ENCODE data around the gene MAP4K4. TPM values are rescaled to one million over a fixed set of nuclear protein-coding genes. Genes with fewer than 3 reads are reported as not detected.

MAP4K4 gene
- total RNA-seq, 2 experiments from 2014 or later = 67.2 to 181 TPM

DNA sequence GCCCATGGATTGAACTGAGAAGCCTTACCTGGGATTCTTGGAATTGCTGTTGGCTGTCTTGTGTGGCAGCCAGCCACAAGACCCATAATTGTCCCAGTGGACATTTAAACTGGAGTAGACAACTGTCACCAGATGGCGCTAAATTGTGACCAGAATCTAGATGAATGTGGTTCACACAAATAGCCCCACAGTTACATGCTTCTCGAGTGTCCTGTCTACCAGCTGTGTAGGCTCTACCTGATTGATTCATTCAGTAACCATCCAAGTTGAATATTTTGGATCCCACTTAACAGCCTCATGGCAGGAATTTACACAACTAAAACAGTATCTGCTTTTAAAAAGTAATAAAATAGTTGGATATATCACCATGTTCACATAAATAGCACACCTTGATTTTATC, 73.2 kb downstream of the MAP4K4 start:
- Histone ChIP-seq H3K4me2 (ENCODE audit: low read length) (no peak overlapping the region), H3K9me3 (ENCODE audit: low read length) (no peaks in the 10 kb centered on the region), H2AFZ (ENCODE audit: low read length) (no peak overlapping the region), H3K79me2 (ENCODE audit: insufficient read depth, low read depth, low read length) (peaks cover 100% of the 10 kb centered on the region), H3K4me1 (ENCODE audit: insufficient read depth, low read length, poor library complexity, severe bottlenecking) (peaks cover 53% of the 10 kb centered on the region), H3K36me3 (ENCODE audit: insufficient read depth, low read length) (no peaks in the 10 kb centered on the region), H4K20me1 (ENCODE audit: insufficient read depth, low read length) (peaks cover 52% of the 10 kb centered on the region), H3K4me3 (ENCODE audit: low read depth, low read length, poor library complexity, severe bottlenecking) (no peak overlapping the region), H3K9me2 (ENCODE audit: insufficient read depth, low read length) (no peaks in the 10 kb centered on the region), H3K27ac (ENCODE audit: low read depth, low read length, poor library complexity, severe bottlenecking) (no peak overlapping the region)
- ChIA-PET POLR2A (interaction anchor here (0.5 to 1.5 kb wide), 3 partner anchors 9 to 71 kb away, joined by 3 to 10 read pairs (median 4); no protein-coding TSS in a partner anchor), CTCF (ENCODE audit: unreplicated experiment) (no interaction called here)
- intact Hi-C loops (cut with micrococcal nuclease; ENCODE audit: unreplicated experiment) = loop anchor here (1.0 kb wide), 1 partner anchor 61 kb away; no protein-coding TSS in a partner anchor
- peak; percentile 68 for DNase-seq (ENCODE audit: low spot score)
- TF ChIP-seq, protein P1, sequence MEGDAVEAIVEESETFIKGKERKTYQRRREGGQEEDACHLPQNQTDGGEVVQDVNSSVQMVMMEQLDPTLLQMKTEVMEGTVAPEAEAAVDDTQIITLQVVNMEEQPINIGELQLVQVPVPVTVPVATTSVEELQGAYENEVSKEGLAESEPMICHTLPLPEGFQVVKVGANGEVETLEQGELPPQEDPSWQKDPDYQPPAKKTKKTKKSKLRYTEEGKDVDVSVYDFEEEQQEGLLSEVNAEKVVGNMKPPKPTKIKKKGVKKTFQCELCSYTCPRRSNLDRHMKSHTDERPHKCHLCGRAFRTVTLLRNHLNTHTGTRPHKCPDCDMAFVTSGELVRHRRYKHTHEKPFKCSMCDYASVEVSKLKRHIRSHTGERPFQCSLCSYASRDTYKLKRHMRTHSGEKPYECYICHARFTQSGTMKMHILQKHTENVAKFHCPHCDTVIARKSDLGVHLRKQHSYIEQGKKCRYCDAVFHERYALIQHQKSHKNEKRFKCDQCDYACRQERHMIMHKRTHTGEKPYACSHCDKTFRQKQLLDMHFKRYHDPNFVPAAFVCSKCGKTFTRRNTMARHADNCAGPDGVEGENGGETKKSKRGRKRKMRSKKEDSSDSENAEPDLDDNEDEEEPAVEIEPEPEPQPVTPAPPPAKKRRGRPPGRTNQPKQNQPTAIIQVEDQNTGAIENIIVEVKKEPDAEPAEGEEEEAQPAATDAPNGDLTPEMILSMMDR (conservative IDR thresholded peaks at IDR 0.05; ENCODE audit: low read length) = peak; percentile 87
- TF ChIP-seq EZH2phosphoT487 (IDR thresholded peaks at IDR 0.05; ENCODE audit: borderline replicate concordance, low read depth, low read length) = no peak
- no TSS peak for BruUV-seq (replicated peaks)

DNA sequence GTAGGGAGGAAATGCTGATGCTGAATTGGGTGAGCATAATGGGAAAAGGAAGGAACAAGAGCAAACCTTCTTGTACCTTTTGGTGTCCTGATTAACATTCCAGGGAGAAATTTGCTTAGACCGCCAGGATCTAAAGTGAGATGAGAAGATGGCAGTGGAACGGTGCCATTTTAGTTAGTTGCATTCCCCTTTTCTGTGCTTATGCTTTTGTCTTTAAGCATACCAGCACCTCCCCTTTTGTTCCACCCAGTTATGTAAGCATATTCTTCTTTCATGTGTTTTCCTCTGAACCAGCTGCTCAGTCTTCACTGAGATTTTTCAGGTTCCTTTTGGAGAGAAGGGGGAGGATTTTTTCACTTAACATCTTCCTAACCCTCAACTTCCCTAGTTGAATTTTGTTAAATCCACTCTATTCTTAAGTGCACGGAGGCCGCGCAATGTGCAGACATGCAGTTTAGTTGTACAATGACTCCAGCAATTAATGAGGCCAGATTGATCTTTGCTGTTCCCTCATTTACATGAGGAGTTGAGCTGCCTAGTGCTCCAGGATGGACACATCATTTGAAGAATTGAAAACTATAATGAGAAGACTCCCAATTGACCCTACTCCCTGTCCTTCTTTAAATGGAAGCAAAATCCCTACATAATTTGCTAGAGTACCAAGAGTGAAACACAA, 73.9 kb downstream of the MAP4K4 start:
- Histone ChIP-seq H3K4me1 (ENCODE audit: insufficient read depth, low read length, poor library complexity, severe bottlenecking) (peaks cover 47% of the 10 kb centered on the region), H2AFZ (ENCODE audit: low read length) (no peak overlapping the region), H3K4me3 (ENCODE audit: low read depth, low read length, poor library complexity, severe bottlenecking) (no peak overlapping the region), H3K27ac (ENCODE audit: low read depth, low read length, poor library complexity, severe bottlenecking) (no peak overlapping the region), H4K20me1 (ENCODE audit: insufficient read depth, low read length) (peaks cover 55% of the 10 kb centered on the region), H3K36me3 (ENCODE audit: insufficient read depth, low read length) (no peaks in the 10 kb centered on the region), H3K9me2 (ENCODE audit: insufficient read depth, low read length) (no peaks in the 10 kb centered on the region), H3K4me2 (ENCODE audit: low read length) (no peak overlapping the region), H3K9me3 (ENCODE audit: low read length) (no peaks in the 10 kb centered on the region), H3K79me2 (ENCODE audit: insufficient read depth, low read depth, low read length) (peaks cover 99% of the 10 kb centered on the region)
- CTCF ChIA-PET (ENCODE audit: unreplicated experiment) = no interaction called here
- intact Hi-C loops (cut with micrococcal nuclease; ENCODE audit: unreplicated experiment) = no loop called here
- TF ChIP-seq, protein P1 (conservative IDR thresholded peaks at IDR 0.05; ENCODE audit: low read length) = no peak
- no peak for TF ChIP-seq EZH2phosphoT487 (IDR thresholded peaks at IDR 0.05; ENCODE audit: borderline replicate concordance, low read depth, low read length)
- POLR2A ChIA-PET = interaction anchor here (0.5 to 1.5 kb wide), 3 partner anchors 8 to 72 kb away, joined by 3 to 10 read pairs (median 4); no protein-coding TSS in a partner anchor
- no TSS peak for BruUV-seq (replicated peaks)
- no peak for DNase-seq (ENCODE audit: low spot score)

DNA sequence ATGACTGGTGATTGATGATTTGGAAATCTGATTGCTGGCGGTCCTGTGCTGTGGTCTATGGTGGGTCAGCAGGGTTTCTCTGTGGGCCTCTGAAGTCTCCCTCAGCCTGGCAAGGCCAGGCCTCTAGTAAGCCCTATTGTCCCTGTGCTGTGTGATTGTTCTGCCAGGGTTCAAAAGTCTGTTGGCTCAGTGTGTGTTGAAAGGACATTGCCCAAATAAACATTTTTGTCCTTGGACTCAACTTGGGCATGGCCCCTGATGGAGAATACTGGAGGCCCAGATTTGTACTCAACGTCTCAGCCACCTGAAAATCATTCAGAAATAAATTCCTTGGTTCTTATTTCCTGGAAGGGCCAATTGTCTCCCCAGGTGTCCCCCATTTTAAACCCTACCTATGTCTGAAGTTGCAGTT, 74.4 kb downstream of the MAP4K4 start:
- no peak overlapping the region for H3K4me2 ChIP-seq (ENCODE audit: low read length)
- no TSS peak for BruUV-seq (replicated peaks)
- no peak for DNase-seq (ENCODE audit: low spot score)
- peaks cover 42% of the 10 kb centered on the region for H3K4me1 ChIP-seq (ENCODE audit: insufficient read depth, low read length, poor library complexity, severe bottlenecking)
- peaks cover 98% of the 10 kb centered on the region for H3K79me2 ChIP-seq (ENCODE audit: insufficient read depth, low read depth, low read length)
- H3K4me3 ChIP-seq (ENCODE audit: low read depth, low read length, poor library complexity, severe bottlenecking) = no peak overlapping the region
- no peaks in the 10 kb centered on the region for H3K9me2 ChIP-seq (ENCODE audit: insufficient read depth, low read length)
- TF ChIP-seq, protein P1 (conservative IDR thresholded peaks at IDR 0.05; ENCODE audit: low read length) = no peak
- TF ChIP-seq EZH2phosphoT487 (IDR thresholded peaks at IDR 0.05; ENCODE audit: borderline replicate concordance, low read depth, low read length) = no peak
- CTCF ChIA-PET (ENCODE audit: unreplicated experiment) = no interaction called here
- no peak overlapping the region for H2AFZ ChIP-seq (ENCODE audit: low read length)
- H3K9me3 ChIP-seq (ENCODE audit: low read length) = no peaks in the 10 kb centered on the region
- no peaks in the 10 kb centered on the region for H3K36me3 ChIP-seq (ENCODE audit: insufficient read depth, low read length)
- no peak overlapping the region for H3K27ac ChIP-seq (ENCODE audit: low read depth, low read length, poor library complexity, severe bottlenecking)
- POLR2A ChIA-PET = no interaction called here
- intact Hi-C loops (cut with micrococcal nuclease; ENCODE audit: unreplicated experiment) = no loop called here
- peaks cover 55% of the 10 kb centered on the region for H4K20me1 ChIP-seq (ENCODE audit: insufficient read depth, low read length)
